SK-N-SH (cell line): ENCODE measurements around the gene IFNA16. TPM values are rescaled to one million over a fixed set of nuclear protein-coding genes. Genes with fewer than 3 reads are reported as not detected.
A peak's percentile ranks its signal among the peaks of the same experiment; 100 is the strongest.
"Not testable (repeated sequence)": the region's sequence is repeated elsewhere in the genome, so short reads cannot be mapped to it uniquely, and the experiment has no call there.

Source experiments
- CTCF ChIA-PET: fragments of 300-600, 350-600 bp; formaldehyde crosslinking; extraction: SDS; loops from one replicate; lab custom pipeline; 2021; lab: Yijun Ruan, JAX
- POLR2A ChIA-PET: fragments of 350-600 bp; sonication (Branson Sonifier 250); formaldehyde crosslinking; extraction: SDS; loops from one replicate; lab custom pipeline; 2020; ENCODE audit warnings: antibody characterized with exemption, inconsistent platforms; lab: Yijun Ruan, JAX
- DNase-seq: peaks from one replicate; pipeline ENCODE4 v3.0.0; 2012
- H2AFZ ChIP-seq: fragments of 200-600 bp; sonication (generic); 2 replicates; pipeline ENCODE4 v1.8.1; 2016; ENCODE audit warnings: antibody characterized with exemption, mild to moderate bottlenecking, low read depth
- H3F3A ChIP-seq: fragments of 200-600 bp; sonication (generic); replicated peaks from 2 replicates; pipeline ENCODE3; 2016; ENCODE audit warnings: antibody characterized with exemption, mild to moderate bottlenecking; ENCODE audit not compliant: insufficient read depth
- H3K27ac ChIP-seq, 2 experiments: fragments of 200-500 bp in 1 of 2; fragments of 200-600 bp in 1 of 2; sonication (Bioruptor generic) in 1 of 2; sonication (generic), shearing (Covaris generic) in 1 of 2; 2 replicates each; pipeline versions ENCODE4 v1.5.1 to v1.6.1; 2014 to 2016; ENCODE audit warnings: low read depth in 2 of 2, inconsistent platforms in 1 of 2, low read length in 1 of 2, mild to moderate bottlenecking in 1 of 2, mixed read lengths in 1 of 2
- H3K27me3 ChIP-seq: fragments of 200-600 bp; sonication (generic), shearing (Covaris generic); 2 replicates; pipeline ENCODE4 v1.6.1; 2016; ENCODE audit warnings: mixed run types; ENCODE audit not compliant: insufficient read depth
- H3K36me3 ChIP-seq, 2 experiments: fragments of 200-500 bp in 1 of 2; fragments of 200-600 bp in 1 of 2; sonication (Bioruptor generic) in 1 of 2; sonication (generic) in 1 of 2; replicated peaks in 1 of 2; 2 replicates each; pipeline versions ENCODE3 to v1.5.1; 2014 to 2016; ENCODE audit warnings: low read length in 1 of 2, mild to moderate bottlenecking in 1 of 2; ENCODE audit not compliant: insufficient read depth in 2 of 2, control insufficient read depth in 1 of 2
- H3K4me1 ChIP-seq, 2 experiments: fragments of 200-500 bp in 1 of 2; fragments of 200-600 bp in 1 of 2; sonication (Bioruptor generic) in 1 of 2; sonication (generic), shearing (Covaris generic) in 1 of 2; 2 replicates each; pipeline versions ENCODE4 v1.5.1 to v1.6.1; 2014 to 2016; ENCODE audit warnings: low read depth in 1 of 2, low read length in 1 of 2, mixed run types in 1 of 2; ENCODE audit not compliant: insufficient read depth in 2 of 2, control insufficient read depth in 1 of 2
- H3K4me2 ChIP-seq: fragments of 200-600 bp; sonication (generic), shearing (Covaris generic); 2 replicates; pipeline ENCODE4 v1.6.1; 2017; ENCODE audit warnings: mixed run types
- H3K4me3 ChIP-seq, 2 experiments: fragments of 200-500 bp in 1 of 2; fragments of 200-600 bp in 1 of 2; sonication (Bioruptor generic) in 1 of 2; sonication (generic), shearing (Covaris generic) in 1 of 2; 2 replicates each; pipeline versions ENCODE4 v1.5.1 to v1.8.1; 2014 to 2016; ENCODE audit warnings: low read depth in 2 of 2, inconsistent platforms in 1 of 2, low read length in 1 of 2, mild to moderate bottlenecking in 1 of 2, mixed read lengths in 1 of 2, moderate library complexity in 1 of 2
- H3K79me2 ChIP-seq: fragments of 200-600 bp; sonication (generic); 2 replicates; pipeline ENCODE4 v1.8.1; 2017; ENCODE audit warnings: mild to moderate bottlenecking; ENCODE audit not compliant: insufficient read depth
- H3K9ac ChIP-seq: fragments of 200-600 bp; sonication (generic); 2 replicates; pipeline ENCODE4 v1.6.1; 2017; ENCODE audit warnings: mixed run types
- H3K9me2 ChIP-seq: fragments of 200-600 bp; sonication (generic); 2 replicates; pipeline ENCODE4 v1.6.1; 2017; ENCODE audit warnings: mixed run types
- H3K9me3 ChIP-seq: fragments of 200-600 bp; sonication (generic); 2 replicates; pipeline ENCODE4 v1.6.1; 2017; ENCODE audit warnings: mixed run types, mild to moderate bottlenecking, moderate library complexity
- H4K20me1 ChIP-seq: fragments of 200-600 bp; sonication (generic); 2 replicates; pipeline ENCODE4 v1.6.1; 2017; ENCODE audit warnings: mild to moderate bottlenecking, mixed run types; ENCODE audit not compliant: insufficient read depth
- CHD2 ChIP-seq: fragments of 150-350 bp; IDR thresholded peaks from 2 replicates; pipeline ENCODE4 v1.6.1; 2018; ENCODE audit warnings: low read length; ENCODE audit not compliant: partially characterized antibody
- CTCF ChIP-seq: fragments of 200-600 bp; sonication (generic); IDR thresholded peaks from 2 replicates; pipeline ENCODE4 v1.6.1; 2017; ENCODE audit warnings: antibody characterized with exemption, mild to moderate bottlenecking, moderate library complexity
- MXI1 ChIP-seq: IDR thresholded peaks from 2 replicates; pipeline ENCODE4 v1.6.1; 2012; ENCODE audit warnings: mild to moderate bottlenecking, low read depth, low read length, improper control_type of control experiment
- POLR2AphosphoS5 ChIP-seq: IDR thresholded peaks from 2 replicates; pipeline ENCODE4 v1.6.1; 2012; ENCODE audit warnings: low read depth, low read length
- RAD21 ChIP-seq: IDR thresholded peaks from 2 replicates; pipeline ENCODE4 v1.6.1; 2012; ENCODE audit warnings: mild to moderate bottlenecking, low read length
- RFX5 ChIP-seq: IDR thresholded peaks from 2 replicates; pipeline ENCODE4 v1.6.1; 2012; ENCODE audit warnings: mild to moderate bottlenecking, improper control_type of control experiment, low read length
- RXRA ChIP-seq: IDR thresholded peaks from 2 replicates; pipeline ENCODE4 v1.4.0; 2012; ENCODE audit warnings: low read depth, mild to moderate bottlenecking, borderline replicate concordance
- TAF1 ChIP-seq: IDR thresholded peaks from 2 replicates; pipeline ENCODE4 v1.6.1; 2012; ENCODE audit warnings: low read depth, mild to moderate bottlenecking, low read length, moderate library complexity, borderline replicate concordance
- TEAD4 ChIP-seq: IDR thresholded peaks from 2 replicates; pipeline ENCODE4 v1.4.0; 2012; ENCODE audit warnings: mild to moderate bottlenecking, borderline replicate concordance; ENCODE audit not compliant: insufficient read depth
- ZBTB33 ChIP-seq: IDR thresholded peaks from 2 replicates; pipeline ENCODE4 v1.4.0; 2012; ENCODE audit warnings: low read depth, borderline replicate concordance
- WGBS: methylation state at CpG from one replicate; pipeline ENCODE4 v1.1.6; 2017; ENCODE audit warnings: low lambda C conversion rate; 5-methylcytosine and 5-hydroxymethylcytosine counted together
- polyA plus RNA-seq, 3 experiments: library from polyadenylated mRNA; depleted of rRNA; stranded (reverse); fragments of >200 nt; gene quantifications; 2 replicates each; pipeline ENCODE4 v1.2.3, GENCODE V29; 2012

IFNA16 gene
- polyA plus RNA-seq, 1 of the 3 experiments (the other 2 are of a cell fraction), result not detected

- H3K9me3 ChIP-seq, H2AFZ ChIP-seq, H3K27ac ChIP-seq, H3K9ac ChIP-seq, POLR2A ChIA-PET, H3K27me3 ChIP-seq, H3K4me3 ChIP-seq, H3K4me1 ChIP-seq, H3K4me2 ChIP-seq, H4K20me1 ChIP-seq, DNase-seq, H3K36me3 ChIP-seq, H3F3A ChIP-seq, H3K79me2 ChIP-seq, H3K9me2 ChIP-seq: not testable (repeated sequence)
- TF ChIP-seq RAD21, result peak; percentile 39
- 4% methylated on average over 5 of the region's 5 CpGs for WGBS
- CTCF ChIA-PET, result interaction anchor here (0.8 to 2.4 kb wide), 4 partner anchors 9 to 60 kb away, joined by 3 to 10 read pairs (median 3); no protein-coding TSS in a partner anchor
Measured at GRCh38 chr9:21213411-21214326, 3.4 kb downstream of the IFNA16 start.

GRCh38 chr9:21212160-21212559 lies 5.0 kb downstream of the IFNA16 start:
- H3K79me2 ChIP-seq, H3K4me1 ChIP-seq, POLR2A ChIA-PET, H3K9me2 ChIP-seq, H3K27me3 ChIP-seq, H4K20me1 ChIP-seq, H3K36me3 ChIP-seq, H3K27ac ChIP-seq, H3K4me2 ChIP-seq, DNase-seq, H3F3A ChIP-seq, H3K4me3 ChIP-seq, H3K9ac ChIP-seq, H3K9me3 ChIP-seq, H2AFZ ChIP-seq: not testable (repeated sequence)
- WGBS, result 0% methylated on average over 1 of the region's 2 CpGs
- CTCF ChIA-PET, result interaction anchor here (2.4 kb wide), 1 partner anchor 17 kb away, joined by 10 read pairs; no protein-coding TSS in a partner anchor

GRCh38 chr9:21210782-21211181 lies 6.3 kb downstream of the IFNA16 start:
- CTCF ChIA-PET, result interaction anchor here (1.0 kb wide), 1 partner anchor 16 kb away, joined by 6 read pairs; no protein-coding TSS in a partner anchor
- H3K79me2 ChIP-seq, DNase-seq, H2AFZ ChIP-seq, H3K4me3 ChIP-seq, H3K4me2 ChIP-seq, H3F3A ChIP-seq, H4K20me1 ChIP-seq, H3K9ac ChIP-seq, H3K9me3 ChIP-seq, H3K4me1 ChIP-seq, H3K9me2 ChIP-seq, H3K36me3 ChIP-seq, H3K27ac ChIP-seq, POLR2A ChIA-PET, H3K27me3 ChIP-seq: not testable (repeated sequence)
- 0% methylated on average over 2 of the region's 2 CpGs for WGBS

- 10% methylated on average over 3 of the region's 7 CpGs for WGBS
- H3K9me2 ChIP-seq, result no peaks in the 10 kb centered on the region
- no peaks in the 10 kb centered on the region for H3F3A ChIP-seq
- no peak overlapping the region for H3K4me2 ChIP-seq
- no peak overlapping the region for H3K9ac ChIP-seq
- DNase-seq, result no peak
- ChIA-PET CTCF (interaction anchor here (1.0 kb wide), 1 partner anchor 15 kb away, joined by 6 read pairs; no protein-coding TSS in a partner anchor), POLR2A (no interaction called here)
- H2AFZ ChIP-seq, result no peak overlapping the region
- no peak overlapping the region for H3K27ac ChIP-seq
- no peaks in the 10 kb centered on the region for H3K9me3 ChIP-seq
- no peaks in the 10 kb centered on the region for H3K4me1 ChIP-seq
- H3K27me3 ChIP-seq, result no peaks in the 10 kb centered on the region; the same call in 1 of the 2 replicates
- no peak overlapping the region for H3K4me3 ChIP-seq
- no peaks in the 10 kb centered on the region for H4K20me1 ChIP-seq
- no peaks in the 10 kb centered on the region for H3K36me3 ChIP-seq
- no peaks in the 10 kb centered on the region for H3K79me2 ChIP-seq
- no peak for TF ChIP-seq POLR2AphosphoS5
- no peak for TF ChIP-seq ZBTB33
- TF ChIP-seq TAF1, result no peak
- TF ChIP-seq RFX5, result no peak
- no peak for TF ChIP-seq MXI1
- no peak for TF ChIP-seq TEAD4
- no peak for TF ChIP-seq RXRA
- TF ChIP-seq CTCF, result no peak
- no peak for TF ChIP-seq CHD2
Measured at GRCh38 chr9:21210311-21210710, 6.8 kb downstream of the IFNA16 start.
